GM12878 (cell line): ENCODE results near the gene STX8. TPM values are rescaled to one million over a fixed set of nuclear protein-coding genes. Genes with fewer than 3 reads are reported as not detected.

Experiments
- ATAC-seq: fragments of 200-7000 bp; cut with Tn5 transposase; 3 replicates; pipeline ENCODE4 v1.9.1; 2020; ENCODE audit warnings: mild to moderate bottlenecking, moderate library complexity
- BruUV-seq: library from RNA; stranded (reverse); fragments of 400-500 nt; replicated peaks from 2 replicates; lab custom pipeline; 2021; lab: Mats Ljungman, UMichigan
- CTCF ChIA-PET: fragments of 300-600 bp; sonication (Branson Sonifier 250); formaldehyde crosslinking; extraction: SDS; loops from one replicate; lab custom pipeline; 2021; ENCODE audit warnings: inconsistent platforms; lab: Yijun Ruan, JAX
- POLR2A ChIA-PET: fragments of 350-600 bp; formaldehyde crosslinking; extraction: SDS; loops from one replicate; lab custom pipeline; 2021; ENCODE audit warnings: inconsistent platforms; lab: Charles Lee
- RAD21 ChIA-PET: fragments of 300-600 bp; sonication (Branson Sonifier 250); formaldehyde crosslinking; loops from one replicate; lab custom pipeline; 2023; ENCODE audit warnings: antibody characterized with exemption; ENCODE audit not compliant: unreplicated experiment; lab: Charles Lee
- SMC1A ChIA-PET: fragments of 300-600 bp; sonication (Branson Sonifier 250); formaldehyde crosslinking; loops from one replicate; lab custom pipeline; 2023; ENCODE audit not compliant: unreplicated experiment, uncharacterized antibody; lab: Charles Lee
- DNase-seq: peaks from one replicate; pipeline ENCODE4 v3.0.0-alpha.2; 2011; ENCODE audit warnings: low read depth, low spot score
- FAIRE-seq: peaks from 3 replicates; lab custom pipeline; 2011; peaks lifted over from hg19 to GRCh38; lab: Jason Lieb, UNC
- H2AFZ ChIP-seq: 2 replicates; pipeline ENCODE4 v1.6.0; 2011; ENCODE audit warnings: low read depth, low read length, control low read depth; ENCODE audit not compliant: control insufficient read depth
- H3K27ac ChIP-seq: 2 replicates; pipeline ENCODE4 v1.5.1; 2011; ENCODE audit warnings: control low read depth; ENCODE audit not compliant: control insufficient read depth, insufficient read depth
- H3K27me3 ChIP-seq, 2 experiments: replicated peaks in 1 of 2; 2 replicates each; pipeline versions ENCODE4 v1.6.0 to v1.6.1; 2011; ENCODE audit warnings: low read length in 1 of 2; ENCODE audit not compliant: control insufficient read depth in 2 of 2, insufficient read depth in 2 of 2
- H3K36me3 ChIP-seq, 2 experiments: 2 replicates each; pipeline ENCODE4 v1.5.1; 2011; ENCODE audit warnings: low read length in 1 of 2; ENCODE audit not compliant: control insufficient read depth in 2 of 2, insufficient read depth in 2 of 2
- H3K4me1 ChIP-seq: 2 replicates; pipeline ENCODE4 v1.6.1; 2011; ENCODE audit warnings: mild to moderate bottlenecking, low read length, moderate library complexity, mixed read lengths; ENCODE audit not compliant: control insufficient read depth, insufficient read depth
- H3K4me2 ChIP-seq: 2 replicates; pipeline ENCODE4 v1.6.0; 2011; ENCODE audit warnings: control low read depth; ENCODE audit not compliant: control insufficient read depth, insufficient read depth
- H3K4me3 ChIP-seq: fragments of 200-600 bp; sonication (generic); 2 replicates; pipeline ENCODE4 v1.5.1; 2016
- H3K79me2 ChIP-seq: 2 replicates; pipeline ENCODE4 v1.6.0; 2011; ENCODE audit warnings: low read length; ENCODE audit not compliant: control insufficient read depth, insufficient read depth
- H3K9ac ChIP-seq: 2 replicates; pipeline ENCODE4 v1.8.0; 2011; ENCODE audit warnings: low read length, control low read depth, mixed read lengths; ENCODE audit not compliant: control insufficient read depth, insufficient read depth
- H3K9me3 ChIP-seq: replicated peaks from 3 replicates; pipeline ENCODE4 v1.5.1; 2011; ENCODE audit warnings: mild to moderate bottlenecking, low read length; ENCODE audit not compliant: control insufficient read depth, insufficient read depth
- H4K20me1 ChIP-seq: 2 replicates; pipeline ENCODE4 v1.6.0; 2011; ENCODE audit not compliant: control insufficient read depth, insufficient read depth
- BACH1 ChIP-seq: fragments of 450-650 bp; IDR thresholded peaks from 2 replicates; pipeline ENCODE4 v1.6.1; 2017; ENCODE audit warnings: mild to moderate bottlenecking, borderline replicate concordance
- BMI1 ChIP-seq: fragments of 450-650 bp; IDR thresholded peaks from 2 replicates; pipeline ENCODE4 v1.6.1; 2016; ENCODE audit warnings: mild to moderate bottlenecking, moderate library complexity, borderline replicate concordance
- ESRRA ChIP-seq: IDR thresholded peaks from 2 replicates; pipeline ENCODE4 v1.6.1; 2012; ENCODE audit warnings: mild to moderate bottlenecking, low read length, improper control_type of control experiment
- HDGF ChIP-seq: fragments of 450-650 bp; IDR thresholded peaks from 2 replicates; pipeline ENCODE4 v1.6.1; 2016; ENCODE audit warnings: antibody characterized with exemption
- MTA3 ChIP-seq: IDR thresholded peaks from 2 replicates; pipeline ENCODE4 v1.6.1; 2012; ENCODE audit warnings: low read length, inconsistent platforms, borderline replicate concordance
- NR2C2 ChIP-seq: IDR thresholded peaks from 2 replicates; pipeline ENCODE4 v1.6.1; 2011; ENCODE audit warnings: borderline replicate concordance, low read depth; ENCODE audit not compliant: control insufficient read depth, insufficient read length
- POLR2AphosphoS2 ChIP-seq: IDR thresholded peaks from 2 replicates; pipeline ENCODE4 v1.6.1; 2011; ENCODE audit warnings: low read depth, mild to moderate bottlenecking, low read length, improper control_type of control experiment, moderate library complexity
- RAD21 ChIP-seq: IDR thresholded peaks from 2 replicates; pipeline ENCODE4 v1.6.1; 2011; ENCODE audit warnings: mild to moderate bottlenecking, low read depth, low read length, moderate library complexity; ENCODE audit not compliant: insufficient read depth
- RAD51 ChIP-seq: fragments of 450-650 bp; IDR thresholded peaks from 2 replicates; pipeline ENCODE4 v1.6.1; 2016; ENCODE audit warnings: moderate library complexity, mild to moderate bottlenecking, inconsistent platforms
- RB1 ChIP-seq: fragments of 450-650 bp; formaldehyde crosslinking; IDR thresholded peaks from 2 replicates; pipeline ENCODE4 v1.6.1; 2017; ENCODE audit warnings: mild to moderate bottlenecking, borderline replicate concordance
- SP1 ChIP-seq: IDR thresholded peaks from one replicate; pipeline ENCODE4 v1.6.1; 2011; ENCODE audit warnings: low read depth, low read length
- SREBF2 ChIP-seq: IDR thresholded peaks from 2 replicates; pipeline ENCODE4 v1.6.1; 2012; ENCODE audit warnings: mild to moderate bottlenecking, low read length
- WRNIP1 ChIP-seq: IDR thresholded peaks from 2 replicates; pipeline ENCODE4 v1.6.1; 2011; ENCODE audit warnings: low read depth, low read length, improper control_type of control experiment, borderline replicate concordance
- ZNF384 ChIP-seq: IDR thresholded peaks from 2 replicates; pipeline ENCODE4 v1.6.1; 2012; ENCODE audit warnings: low read depth, mild to moderate bottlenecking, low read length, improper control_type of control experiment, borderline replicate concordance
- WGBS: methylation state at CpG from one replicate; pipeline ENCODE4 v1.1.6; 2016; ENCODE audit warnings: low lambda C conversion rate; ENCODE audit not compliant: insufficient replicate concordance, insufficient coverage; ENCODE audit errors: missing lambda C conversion rate; 5-methylcytosine and 5-hydroxymethylcytosine counted together
- in situ Hi-C: fragments of 300-500 bp; cut with MboI; formaldehyde crosslinking; loops from 9 replicates; pipeline ENCODE4 v1.14.3; 2018; ENCODE audit warnings: mixed read lengths
- intact Hi-C: fragments of 100-400 bp; cut with micrococcal nuclease; formaldehyde crosslinking; loops from one replicate; pipeline ENCODE4 v1.14.2; 2022; ENCODE audit not compliant: unreplicated experiment
- polyA plus RNA-seq, 11 experiments: library from polyadenylated mRNA; depleted of rRNA in 4 of 11; unstranded in 6 of 11; stranded (reverse) in 5 of 11; fragments of >200 nt; fragmentation: Nextera tagmentation in 4 of 11; fragmentation: Illumina TruSeq in 1 of 11; extraction: Ambion mirVana in 4 of 11; extraction: Trizol in 1 of 11; gene quantifications; 1 replicate in 1 of 11; 2 replicates in 10 of 11; pipeline versions ENCODE4 v1.2.1 to v1.2.3, GENCODE V29; 2011 to 2016; ENCODE audit warnings: inconsistent platforms in 2 of 11, missing spikeins in 2 of 11, low read depth in 1 of 11
- total RNA-seq, 4 experiments: library from RNA; depleted of rRNA in 3 of 4; stranded (reverse); fragments of >200 nt in 3 of 4; fragmentation: Illumina TruSeq in 1 of 4; extraction: Trizol in 1 of 4; gene quantifications; 2 replicates each; pipeline versions ENCODE4 v1.2.1 to v1.2.3, GENCODE V29; 2013 to 2021
- TF ChIP-seq, protein P1 (sequence below): IDR thresholded peaks from 2 replicates; pipeline ENCODE4 v1.6.1; 2012; ENCODE audit warnings: low read length, inconsistent platforms
- TF ChIP-seq, protein P2 (sequence below): IDR thresholded peaks from 2 replicates; pipeline ENCODE4 v1.6.1; 2011; ENCODE audit warnings: low read depth, low read length, improper control_type of control experiment, borderline replicate concordance

STX8 gene
- total and polyA plus RNA-seq, 10 of the 15 experiments (the other 5 are each of a cell fraction or from before 2014, with no cell fraction given) = 47.9 to 151 (median 72.9) TPM

DNA sequence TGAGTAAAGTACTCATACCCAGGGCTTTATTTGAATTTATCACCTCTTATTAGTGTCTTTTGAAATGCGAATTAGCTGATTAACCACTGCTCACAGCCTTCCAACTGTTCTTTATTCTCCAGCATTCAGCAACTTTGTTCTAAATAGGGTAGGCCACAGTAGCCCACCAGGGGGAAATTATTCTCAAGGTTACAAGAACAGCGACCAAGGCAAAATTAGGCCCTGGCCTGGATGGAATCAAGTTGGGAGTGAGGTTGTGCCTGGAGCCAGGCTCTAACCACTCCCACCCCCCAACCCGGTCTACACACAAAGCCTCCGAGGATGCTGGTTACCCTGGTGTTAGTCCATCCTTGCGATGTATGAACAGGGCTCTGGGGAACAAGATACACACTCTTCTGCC lies 245.5 kb downstream of the STX8 start:
- ATAC-seq (no peak), FAIRE-seq (no peak), DNase-seq (no peak)
- H3K9me3 ChIP-seq = peaks cover 4% of the 10 kb centered on the region; the same call in 1 of the 3 replicates
- H3K79me2 ChIP-seq = no peaks in the 10 kb centered on the region
- H4K20me1 ChIP-seq = no peaks in the 10 kb centered on the region
- H3K27me3 ChIP-seq = no peaks in the 10 kb centered on the region
- WGBS = 79% methylated on average over 5 of the region's 5 CpGs
- ChIA-PET POLR2A (no interaction called here), SMC1A (no interaction called here), RAD21 (no interaction called here), CTCF (no interaction called here)
- H3K9ac ChIP-seq = no peak overlapping the region
- H3K4me1 ChIP-seq = no peaks in the 10 kb centered on the region
- TF ChIP-seq BMI1 (no peak), BACH1 (no peak), ZNF384 (no peak), NR2C2 (no peak), ESRRA (no peak), MTA3 (no peak), RAD51 (no peak), RB1 (no peak), SP1 (no peak), RAD21 (no peak), POLR2AphosphoS2 (no peak), HDGF (no peak), WRNIP1 (no peak), SREBF2 (no peak)
- TF ChIP-seq, protein P1, sequence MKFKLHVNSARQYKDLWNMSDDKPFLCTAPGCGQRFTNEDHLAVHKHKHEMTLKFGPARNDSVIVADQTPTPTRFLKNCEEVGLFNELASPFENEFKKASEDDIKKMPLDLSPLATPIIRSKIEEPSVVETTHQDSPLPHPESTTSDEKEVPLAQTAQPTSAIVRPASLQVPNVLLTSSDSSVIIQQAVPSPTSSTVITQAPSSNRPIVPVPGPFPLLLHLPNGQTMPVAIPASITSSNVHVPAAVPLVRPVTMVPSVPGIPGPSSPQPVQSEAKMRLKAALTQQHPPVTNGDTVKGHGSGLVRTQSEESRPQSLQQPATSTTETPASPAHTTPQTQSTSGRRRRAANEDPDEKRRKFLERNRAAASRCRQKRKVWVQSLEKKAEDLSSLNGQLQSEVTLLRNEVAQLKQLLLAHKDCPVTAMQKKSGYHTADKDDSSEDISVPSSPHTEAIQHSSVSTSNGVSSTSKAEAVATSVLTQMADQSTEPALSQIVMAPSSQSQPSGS = no peak
- TF ChIP-seq, protein P2, sequence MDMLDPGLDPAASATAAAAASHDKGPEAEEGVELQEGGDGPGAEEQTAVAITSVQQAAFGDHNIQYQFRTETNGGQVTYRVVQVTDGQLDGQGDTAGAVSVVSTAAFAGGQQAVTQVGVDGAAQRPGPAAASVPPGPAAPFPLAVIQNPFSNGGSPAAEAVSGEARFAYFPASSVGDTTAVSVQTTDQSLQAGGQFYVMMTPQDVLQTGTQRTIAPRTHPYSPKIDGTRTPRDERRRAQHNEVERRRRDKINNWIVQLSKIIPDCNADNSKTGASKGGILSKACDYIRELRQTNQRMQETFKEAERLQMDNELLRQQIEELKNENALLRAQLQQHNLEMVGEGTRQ = no peak
- no TSS peak for BruUV-seq
- no peak overlapping the region for H2AFZ ChIP-seq
- no peak overlapping the region for H3K4me3 ChIP-seq
- H3K36me3 ChIP-seq = no peaks in the 10 kb centered on the region
- H3K27ac ChIP-seq = no peak overlapping the region
- intact Hi-C loops (no loop called here), in situ Hi-C loops (no loop called here)
- no peak overlapping the region for H3K4me2 ChIP-seq
